HEK293T (cell line): Measurements from ENCODE around the gene QRFP.

Experiments used
- CTCF ChIA-PET: fragments of 350-600 bp; formaldehyde crosslinking; extraction: SDS; loops from one replicate; lab custom pipeline; 2021; ENCODE audit warnings: antibody characterized with exemption, inconsistent platforms; lab: Yijun Ruan, JAX
- POLR2A ChIA-PET: fragments of 350-600 bp; formaldehyde crosslinking; extraction: SDS; loops from one replicate; lab custom pipeline; 2020; ENCODE audit warnings: antibody characterized with exemption, inconsistent platforms; lab: Yijun Ruan, JAX
- DNase-seq: peaks from one replicate; pipeline ENCODE4 v3.0.0; 2012; ENCODE audit warnings: mixed read lengths; ENCODE audit errors: extremely low spot score
- ARNT ChIP-seq: fragments of 450-650 bp; IDR thresholded peaks from 2 replicates; pipeline ENCODE4 v1.6.1; 2017; ENCODE audit warnings: mild to moderate bottlenecking
- BHLHE40 ChIP-seq: fragments of 450-650 bp; IDR thresholded peaks from 2 replicates; pipeline ENCODE4 v1.6.1; 2016; ENCODE audit warnings: mild to moderate bottlenecking, moderate library complexity, borderline replicate concordance
- CTBP1 ChIP-seq: fragments of 450-650 bp; IDR thresholded peaks from 2 replicates; pipeline ENCODE4 v1.6.1; 2016; ENCODE audit warnings: borderline replicate concordance
- ELF4 ChIP-seq: fragments of 450-650 bp; IDR thresholded peaks from 2 replicates; pipeline ENCODE4 v1.6.1; 2017; ENCODE audit warnings: antibody characterized with exemption
- FOXA1 ChIP-seq: fragments of 450-650 bp; IDR thresholded peaks from 2 replicates; pipeline ENCODE4 v1.6.1; 2016; ENCODE audit warnings: mild to moderate bottlenecking
- FOXK2 ChIP-seq: fragments of 450-650 bp; IDR thresholded peaks from 2 replicates; pipeline ENCODE4 v1.6.1; 2016; ENCODE audit warnings: mild to moderate bottlenecking
- FOXM1 ChIP-seq: fragments of 450-650 bp; IDR thresholded peaks from 2 replicates; pipeline ENCODE4 v1.6.1; 2017; ENCODE audit warnings: mild to moderate bottlenecking, borderline replicate concordance
- HDGF ChIP-seq: fragments of 450-650 bp; IDR thresholded peaks from 2 replicates; pipeline ENCODE4 v1.6.1; 2017; ENCODE audit warnings: antibody characterized with exemption, borderline replicate concordance
- L3MBTL2 ChIP-seq: fragments of 450-650 bp; conservative IDR thresholded peaks from 2 replicates; pipeline ENCODE4 v1.6.1; 2016; ENCODE audit warnings: mild to moderate bottlenecking
- LEF1 ChIP-seq: fragments of 450-650 bp; IDR thresholded peaks from 2 replicates; pipeline ENCODE4 v1.6.1; 2017; ENCODE audit warnings: mild to moderate bottlenecking, borderline replicate concordance
- NFRKB ChIP-seq: fragments of 450-650 bp; IDR thresholded peaks from 2 replicates; pipeline ENCODE4 v1.6.1; 2016; ENCODE audit warnings: mild to moderate bottlenecking, moderate library complexity
- SP1 ChIP-seq: fragments of 450-650 bp; IDR thresholded peaks from 2 replicates; pipeline ENCODE4 v1.6.1; 2017
- SUZ12 ChIP-seq: fragments of 450-650 bp; IDR thresholded peaks from 2 replicates; pipeline ENCODE4 v1.6.1; 2016; ENCODE audit warnings: mild to moderate bottlenecking
- TARDBP ChIP-seq: fragments of 450-650 bp; IDR thresholded peaks from 2 replicates; pipeline ENCODE4 v1.6.1; 2016
- ZNF384 ChIP-seq: fragments of 450-650 bp; IDR thresholded peaks from 2 replicates; pipeline ENCODE4 v1.6.1; 2016
- TF ChIP-seq, protein P1 (sequence below): fragments of 450-650 bp; IDR thresholded peaks from 2 replicates; pipeline ENCODE4 v1.6.1; 2016

The QRFP gene

GRCh38 chr9:130884111-130884531 lies 12.5 kb downstream of the QRFP start:
- POLR2A ChIA-PET = no interaction called here
- CTCF ChIA-PET = no interaction called here
- DNase-seq = no peak
- TF ChIP-seq SUZ12 = no peak
- TF ChIP-seq FOXK2 = no peak
- no peak for TF ChIP-seq CTBP1
- TF ChIP-seq FOXM1 = no peak
- TF ChIP-seq, protein P1, sequence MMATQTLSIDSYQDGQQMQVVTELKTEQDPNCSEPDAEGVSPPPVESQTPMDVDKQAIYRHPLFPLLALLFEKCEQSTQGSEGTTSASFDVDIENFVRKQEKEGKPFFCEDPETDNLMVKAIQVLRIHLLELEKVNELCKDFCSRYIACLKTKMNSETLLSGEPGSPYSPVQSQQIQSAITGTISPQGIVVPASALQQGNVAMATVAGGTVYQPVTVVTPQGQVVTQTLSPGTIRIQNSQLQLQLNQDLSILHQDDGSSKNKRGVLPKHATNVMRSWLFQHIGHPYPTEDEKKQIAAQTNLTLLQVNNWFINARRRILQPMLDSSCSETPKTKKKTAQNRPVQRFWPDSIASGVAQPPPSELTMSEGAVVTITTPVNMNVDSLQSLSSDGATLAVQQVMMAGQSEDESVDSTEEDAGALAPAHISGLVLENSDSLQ = no peak
- no peak for TF ChIP-seq HDGF
- TF ChIP-seq ELF4 = no peak
- TF ChIP-seq FOXA1 = no peak
- no peak for TF ChIP-seq ARNT
- TF ChIP-seq LEF1 = no peak
- no peak for TF ChIP-seq TARDBP
- TF ChIP-seq L3MBTL2 = no peak
- TF ChIP-seq BHLHE40 = no peak
- no peak for TF ChIP-seq SP1
- TF ChIP-seq ZNF384 = no peak
- TF ChIP-seq NFRKB = no peak

DNA sequence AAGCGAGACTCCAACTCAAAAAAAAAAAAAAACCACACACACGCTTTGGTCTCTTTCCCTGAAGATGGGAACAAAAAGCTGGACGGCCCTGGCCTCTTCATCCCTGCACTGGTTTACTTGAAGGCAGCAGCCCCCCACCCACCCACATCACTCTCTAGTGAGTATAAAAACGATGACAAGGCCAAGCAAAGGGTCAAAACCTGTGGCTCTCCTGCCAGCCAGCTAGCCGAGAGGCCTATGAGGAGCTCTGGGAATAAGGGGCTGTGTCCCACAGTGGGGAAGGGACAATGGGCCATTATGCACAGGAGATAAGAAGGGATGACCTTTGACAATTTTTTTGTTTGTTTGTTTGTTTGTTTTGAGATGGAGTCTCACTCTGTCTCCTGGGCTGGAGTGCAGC lies 13.1 kb downstream of the QRFP start:
- ChIA-PET CTCF (no interaction called here), POLR2A (no interaction called here)
- TF ChIP-seq ARNT (no peak), ELF4 (no peak), L3MBTL2 (no peak), HDGF (no peak), SP1 (no peak), ZNF384 (no peak), TARDBP (no peak), FOXM1 (no peak), LEF1 (no peak), BHLHE40 (no peak), FOXK2 (no peak), FOXA1 (no peak), NFRKB (no peak), CTBP1 (no peak)
- TF ChIP-seq, protein P1 = no peak
- DNase-seq = no peak

DNA sequence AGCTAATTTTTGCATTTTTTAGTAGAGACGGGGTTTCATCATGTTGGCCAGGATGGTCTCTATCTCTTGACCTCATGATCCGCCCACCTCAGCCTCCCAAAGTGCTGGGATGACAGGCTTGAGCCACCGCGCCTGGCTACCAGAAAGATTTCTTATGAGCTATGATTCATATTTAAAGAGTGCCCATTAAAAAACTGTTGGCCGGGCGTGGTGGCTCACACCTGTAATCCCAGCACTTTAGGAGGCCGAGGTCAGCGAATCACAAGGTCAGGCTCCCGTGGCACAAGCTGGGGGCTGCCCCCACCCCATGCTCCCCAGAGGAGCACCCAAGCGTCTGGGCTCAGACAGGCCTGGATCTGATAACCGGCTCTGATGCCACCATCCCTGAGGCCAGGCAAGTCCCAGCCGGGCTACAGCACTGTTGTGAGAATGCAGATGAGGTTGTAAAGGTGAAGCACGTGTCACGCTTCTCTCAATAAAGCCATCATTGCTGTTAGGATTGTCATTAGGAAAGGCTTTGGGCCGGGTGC lies 13.9 kb downstream of the QRFP start:
- POLR2A ChIA-PET = no interaction called here
- CTCF ChIA-PET = no interaction called here
- DNase-seq = no peak
- TF ChIP-seq TARDBP = no peak
- TF ChIP-seq SP1 = no peak
- no peak for TF ChIP-seq FOXM1
- no peak for TF ChIP-seq ZNF384
- TF ChIP-seq SUZ12 = no peak
- no peak for TF ChIP-seq HDGF
- TF ChIP-seq ELF4 = no peak

GRCh38 chr9:130881516-130881915 lies 15.1 kb downstream of the QRFP start:
- TF ChIP-seq SP1 (no peak), BHLHE40 (no peak), HDGF (no peak), L3MBTL2 (no peak), FOXM1 (no peak), ARNT (no peak), TARDBP (no peak), FOXK2 (no peak), LEF1 (no peak), ELF4 (no peak), SUZ12 (no peak), NFRKB (no peak)
- TF ChIP-seq, protein P1 = no peak
- CTCF ChIA-PET = interaction anchor here (1.5 kb wide), 1 partner anchor 11 kb away, joined by 4 read pairs; no protein-coding TSS in a partner anchor
- POLR2A ChIA-PET = no interaction called here
- DNase-seq = no peak

GRCh38 chr9:130880599-130881220 lies 15.9 kb downstream of the QRFP start:
- ChIA-PET POLR2A (no interaction called here), CTCF (interaction anchor here (1.5 kb wide), 1 partner anchor 10 kb away, joined by 4 read pairs; no protein-coding TSS in a partner anchor)
- TF ChIP-seq ARNT (no peak), FOXA1 (no peak), SUZ12 (no peak), ZNF384 (no peak), HDGF (no peak), FOXM1 (no peak), NFRKB (no peak), ELF4 (no peak), SP1 (no peak), LEF1 (no peak), BHLHE40 (no peak), FOXK2 (no peak), CTBP1 (no peak)
- TF ChIP-seq, protein P1 = no peak
- DNase-seq = no peak

DNA sequence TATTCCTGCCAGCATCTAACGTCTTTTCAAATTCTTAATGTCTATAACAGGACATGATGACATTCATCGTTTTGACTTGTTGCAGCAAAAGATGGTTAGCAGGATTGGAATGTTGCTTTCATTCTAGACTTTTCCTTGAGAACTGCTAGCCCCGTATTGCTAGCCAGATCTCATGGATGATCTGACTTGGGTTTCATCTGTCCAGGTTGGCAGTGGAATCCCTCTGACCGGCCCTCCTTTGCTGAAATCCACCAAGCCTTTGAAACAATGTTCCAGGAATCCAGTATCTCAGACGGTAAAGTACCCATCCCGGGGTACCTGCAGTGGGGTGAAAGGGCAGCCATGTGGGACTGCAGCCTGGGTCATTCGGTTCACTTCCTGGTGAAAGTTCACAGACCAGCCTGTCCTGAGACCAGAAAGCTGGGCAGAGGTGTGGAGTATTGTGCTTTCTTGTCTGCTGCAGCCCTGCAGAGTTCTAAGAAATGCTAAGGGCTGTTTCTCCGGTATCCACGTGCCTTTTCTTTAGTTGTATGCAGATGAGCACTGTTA lies 16.7 kb downstream of the QRFP start:
- POLR2A ChIA-PET = no interaction called here
- CTCF ChIA-PET = interaction anchor here (1.5 kb wide), 1 partner anchor 10 kb away, joined by 4 read pairs; no protein-coding TSS in a partner anchor
- no peak for TF ChIP-seq FOXK2
- no peak for TF ChIP-seq ARNT
- TF ChIP-seq, protein P1 = no peak
- TF ChIP-seq FOXM1 = no peak
- no peak for TF ChIP-seq SUZ12
- TF ChIP-seq FOXA1 = no peak
- no peak for TF ChIP-seq ELF4
- no peak for TF ChIP-seq LEF1
- TF ChIP-seq SP1 = no peak
- TF ChIP-seq ZNF384 = no peak
- TF ChIP-seq CTBP1 = no peak
- TF ChIP-seq HDGF = no peak
- no peak for TF ChIP-seq L3MBTL2
- no peak for TF ChIP-seq NFRKB
- TF ChIP-seq BHLHE40 = no peak
- no peak for TF ChIP-seq TARDBP
- DNase-seq = no peak
